Measurements from ENCODE around the gene RRAS.
A peak's percentile ranks its signal among the peaks of the same experiment; 100 is the strongest.

The RRAS gene

DNA sequence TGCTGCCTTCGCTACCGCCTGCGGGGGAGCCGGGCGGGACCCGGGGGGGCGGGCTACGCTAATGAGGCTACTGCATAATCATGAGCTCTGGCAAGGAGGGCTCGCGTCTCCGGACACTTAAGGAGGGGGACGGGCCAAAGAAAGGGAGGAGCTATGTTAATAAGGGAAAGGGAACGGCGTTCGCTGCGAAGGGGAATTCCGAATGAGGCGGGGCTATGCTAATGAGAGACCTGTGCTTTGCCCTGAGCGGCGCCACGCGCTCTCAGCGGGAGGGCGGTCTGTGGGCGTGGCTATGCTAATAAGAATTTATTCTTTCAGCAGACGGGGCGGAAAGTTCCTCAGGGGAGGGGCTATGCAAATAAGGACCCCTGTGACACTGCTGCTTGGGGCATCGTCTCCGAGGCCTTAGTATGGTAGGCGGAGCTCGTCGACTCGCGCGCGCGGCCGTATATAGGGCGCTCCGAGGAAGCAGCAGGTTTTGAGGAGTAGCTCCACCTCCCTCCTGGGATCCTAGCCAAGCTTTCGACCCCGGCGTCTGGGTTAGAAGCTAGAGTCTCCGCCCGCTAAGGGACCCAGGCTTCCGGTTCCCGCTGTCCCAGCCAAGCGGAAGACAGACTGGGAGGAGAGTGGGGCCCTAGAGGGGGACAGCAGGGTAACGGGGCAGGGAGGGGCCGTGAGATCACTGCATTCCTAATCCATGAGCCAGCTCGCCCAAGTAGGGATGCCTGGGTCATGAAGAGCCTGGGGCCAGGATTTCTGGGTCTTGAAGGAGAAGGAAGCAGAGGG is at the start of gene RRAS:
Gene RRAS, minus strand, starts transcription at position 31 of the 786 bp plus-strand sequence. CDS start 45 bp downstream, outside the sequence.
- in situ Hi-C loops (cut with MboI; ENCODE audit: low sequenced_read_pairs, unreplicated experiment): no loop called here
- TF ChIP-seq, protein P1, sequence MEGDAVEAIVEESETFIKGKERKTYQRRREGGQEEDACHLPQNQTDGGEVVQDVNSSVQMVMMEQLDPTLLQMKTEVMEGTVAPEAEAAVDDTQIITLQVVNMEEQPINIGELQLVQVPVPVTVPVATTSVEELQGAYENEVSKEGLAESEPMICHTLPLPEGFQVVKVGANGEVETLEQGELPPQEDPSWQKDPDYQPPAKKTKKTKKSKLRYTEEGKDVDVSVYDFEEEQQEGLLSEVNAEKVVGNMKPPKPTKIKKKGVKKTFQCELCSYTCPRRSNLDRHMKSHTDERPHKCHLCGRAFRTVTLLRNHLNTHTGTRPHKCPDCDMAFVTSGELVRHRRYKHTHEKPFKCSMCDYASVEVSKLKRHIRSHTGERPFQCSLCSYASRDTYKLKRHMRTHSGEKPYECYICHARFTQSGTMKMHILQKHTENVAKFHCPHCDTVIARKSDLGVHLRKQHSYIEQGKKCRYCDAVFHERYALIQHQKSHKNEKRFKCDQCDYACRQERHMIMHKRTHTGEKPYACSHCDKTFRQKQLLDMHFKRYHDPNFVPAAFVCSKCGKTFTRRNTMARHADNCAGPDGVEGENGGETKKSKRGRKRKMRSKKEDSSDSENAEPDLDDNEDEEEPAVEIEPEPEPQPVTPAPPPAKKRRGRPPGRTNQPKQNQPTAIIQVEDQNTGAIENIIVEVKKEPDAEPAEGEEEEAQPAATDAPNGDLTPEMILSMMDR (IDR thresholded peaks at IDR 0.05; ENCODE audit: borderline replicate concordance, control extremely low read depth, extremely low read depth, insufficient read depth, missing control alignments): no peak
- DNase-seq (ENCODE audit: low spot score): peak; percentile 98

DNA sequence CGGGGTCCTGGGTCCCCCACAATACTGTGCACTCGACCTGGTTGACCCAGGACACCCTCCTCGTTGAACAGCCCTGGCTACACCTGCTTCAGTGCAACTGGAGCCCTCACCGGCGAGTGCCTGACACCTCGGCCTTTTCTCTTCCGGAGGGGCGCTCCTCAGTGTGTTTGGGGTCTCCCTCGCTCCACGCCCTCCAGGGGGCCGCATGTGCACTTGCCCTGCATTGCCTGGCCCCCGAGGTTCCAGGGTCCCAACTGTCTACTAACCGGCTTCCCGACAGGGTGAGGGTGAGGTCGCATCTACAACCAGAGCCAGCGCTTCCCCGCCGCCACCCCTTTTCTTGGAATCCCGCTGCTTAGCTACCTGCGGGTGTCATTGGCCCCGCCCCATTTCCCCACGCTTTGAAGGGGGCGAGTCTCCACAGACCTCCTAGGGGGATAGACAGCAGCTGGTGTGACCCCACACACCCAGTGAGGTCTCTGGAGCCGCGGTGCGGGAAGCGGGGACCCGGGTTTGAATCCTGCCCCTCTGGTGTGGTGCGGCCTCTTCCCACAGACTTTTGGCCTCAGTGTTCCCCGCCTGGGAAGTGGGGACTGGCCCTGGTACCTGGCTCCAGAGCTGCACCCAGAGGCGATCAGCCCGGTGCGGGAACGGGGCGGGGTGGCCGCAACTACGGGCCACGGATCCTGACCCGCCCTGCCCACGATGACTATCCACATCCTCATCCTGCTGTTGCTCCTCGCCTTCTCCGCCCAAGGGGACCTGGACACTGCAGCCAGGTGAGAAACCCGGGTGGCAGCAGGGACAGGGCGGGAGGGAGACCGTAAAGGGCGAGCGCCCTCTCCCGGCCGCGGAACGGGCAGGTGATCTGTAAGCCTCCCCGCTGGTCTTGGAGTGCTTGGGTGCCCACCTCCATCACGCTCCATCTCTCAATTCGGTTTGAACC is 49.5 kb upstream of the RRAS start, which contains the start of gene ADM5:
Gene ADM5, plus strand, starts transcription at position 462 of the 946 bp plus-strand sequence. Its CDS starts 244 bp downstream, at position 706.
- in situ Hi-C loops (cut with MboI; ENCODE audit: low sequenced_read_pairs, unreplicated experiment): no loop called here
- TF ChIP-seq, protein P1 (IDR thresholded peaks at IDR 0.05; ENCODE audit: borderline replicate concordance, control extremely low read depth, extremely low read depth, insufficient read depth, missing control alignments): peak; percentile 54
- peak; percentile 73 for DNase-seq (ENCODE audit: low spot score)

DNA sequence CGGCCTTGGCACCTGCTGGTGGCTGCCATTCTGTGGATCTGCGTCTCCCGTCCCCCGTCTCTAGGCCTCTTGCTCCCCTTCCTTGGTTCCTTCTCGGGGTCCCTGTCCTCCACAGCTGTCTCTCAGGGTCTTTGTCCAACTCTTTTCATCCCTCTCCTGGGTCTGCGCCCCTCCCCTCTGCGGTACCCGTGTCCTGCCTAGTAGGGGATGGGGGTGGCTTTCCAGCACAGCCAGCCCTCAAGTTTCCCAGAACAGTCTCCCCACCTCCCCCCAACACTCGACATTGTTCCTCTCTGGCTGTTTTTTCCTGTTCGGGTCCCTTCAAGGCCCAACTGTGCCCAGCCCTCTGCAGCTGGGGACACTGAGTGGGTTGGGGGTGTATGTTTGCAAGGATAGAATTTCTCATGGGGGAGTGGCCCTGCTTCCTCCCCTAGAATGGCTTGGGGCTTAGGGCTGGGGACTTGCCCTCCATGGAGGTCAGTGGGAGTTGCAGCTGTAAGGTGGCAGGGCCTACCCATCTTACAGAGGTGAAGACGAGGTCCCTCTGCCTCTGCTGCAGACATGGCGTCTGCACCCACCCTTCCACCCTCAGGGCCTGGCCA is 48.7 kb upstream of the RRAS start:
- TF ChIP-seq, protein P1 (IDR thresholded peaks at IDR 0.05; ENCODE audit: borderline replicate concordance, control extremely low read depth, extremely low read depth, insufficient read depth, missing control alignments): no peak
- DNase-seq (ENCODE audit: low spot score): no peak
- in situ Hi-C loops (cut with MboI; ENCODE audit: low sequenced_read_pairs, unreplicated experiment): no loop called here

DNA sequence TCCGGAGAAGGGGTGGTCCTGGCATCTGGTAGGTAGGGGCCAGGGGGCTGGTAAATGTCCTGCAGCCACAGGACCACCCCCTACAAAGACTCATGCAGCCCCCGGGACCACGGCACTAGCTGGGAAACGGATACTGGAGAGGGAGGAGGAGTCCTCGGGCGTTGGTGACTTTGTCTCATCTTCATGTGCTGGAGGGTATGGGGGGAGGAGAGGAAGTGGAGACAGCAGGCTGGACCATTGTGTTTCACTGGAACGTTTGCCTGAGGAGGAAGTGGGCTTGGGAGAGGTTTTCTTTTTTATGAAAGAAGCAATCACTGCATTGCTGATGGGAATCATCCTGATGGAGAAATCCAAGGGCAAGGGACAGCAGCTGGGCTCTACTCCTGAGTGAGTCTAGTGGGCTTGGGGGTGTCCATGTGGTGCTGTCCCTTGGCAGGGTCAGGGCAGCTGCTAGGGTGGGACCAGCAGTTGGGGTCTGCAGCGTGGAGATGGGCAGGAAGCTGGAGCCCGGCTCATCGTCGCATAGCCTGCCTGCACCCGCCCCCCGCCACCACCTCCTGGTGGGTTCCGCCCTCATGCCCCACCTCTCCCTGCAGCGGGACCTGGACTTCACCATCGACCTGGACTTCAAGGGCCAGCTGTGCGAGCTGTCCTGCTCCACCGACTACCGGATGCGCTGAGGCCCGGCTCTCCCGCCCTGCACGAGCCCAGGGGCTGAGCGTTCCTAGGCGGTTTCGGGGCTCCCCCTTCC is 47.8 kb upstream of the RRAS start:
- in situ Hi-C loops (cut with MboI; ENCODE audit: low sequenced_read_pairs, unreplicated experiment): no loop called here
- peak; percentile 43 for DNase-seq (ENCODE audit: low spot score)
- TF ChIP-seq, protein P1 (IDR thresholded peaks at IDR 0.05; ENCODE audit: borderline replicate concordance, control extremely low read depth, extremely low read depth, insufficient read depth, missing control alignments): no peak

DNA sequence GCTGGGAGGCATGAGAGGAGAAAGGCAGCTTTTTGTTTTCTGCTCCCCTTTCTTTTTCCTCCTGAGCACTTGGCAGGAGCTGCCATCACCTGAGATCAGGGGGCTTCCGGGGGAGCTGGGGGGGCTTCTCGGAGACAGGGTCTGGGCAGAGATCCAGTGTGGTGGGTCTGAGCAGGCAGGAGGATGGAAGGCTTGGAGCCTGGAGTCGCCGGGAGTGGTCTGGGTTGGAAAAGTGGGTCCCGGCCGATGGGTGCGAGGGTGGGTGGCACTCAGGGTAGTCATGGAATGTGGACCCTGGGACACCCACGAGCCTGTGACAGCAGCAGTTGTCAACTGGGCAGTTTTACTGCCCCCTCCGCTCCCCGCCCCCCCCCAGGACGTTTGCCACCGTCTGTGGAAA is 47.2 kb upstream of the RRAS start:
- TF ChIP-seq, protein P1 (IDR thresholded peaks at IDR 0.05; ENCODE audit: borderline replicate concordance, control extremely low read depth, extremely low read depth, insufficient read depth, missing control alignments): no peak
- in situ Hi-C loops (cut with MboI; ENCODE audit: low sequenced_read_pairs, unreplicated experiment): no loop called here

More for the DNA sequence above, 47.2 kb upstream of the RRAS start:
- no peak for DNase-seq (ENCODE audit: low spot score)
